ENCODE data around the gene CRX.
"Not testable (repeated sequence)": the region's sequence is repeated elsewhere in the genome, so short reads cannot be mapped to it uniquely, and the experiment has no call there.

The CRX gene

GRCh38 chr19:47848823-47849473 lies 27.2 kb downstream of the CRX start:
- Histone ChIP-seq H3K27me3 (ENCODE audit: control insufficient read depth, insufficient read depth, low read length) (no peaks in the 10 kb centered on the region), H2AFZ (no peak overlapping the region), H3K36me3 (ENCODE audit: control insufficient read depth, insufficient read depth, low read length) (no peaks in the 10 kb centered on the region), H3K4me2 (ENCODE audit: low read length) (no peak overlapping the region), H3K79me2 (no peaks in the 10 kb centered on the region), H3K9ac (no peak overlapping the region), H3K4me1 (no peaks in the 10 kb centered on the region), H3K4me3 (ENCODE audit: low read depth, low read length) (no peak overlapping the region), H3K27ac (no peak overlapping the region), H3K9me3 (ENCODE audit: control insufficient read depth, low read length) (no peaks in the 10 kb centered on the region)
- peak; percentile 30 for TF ChIP-seq CTCF (IDR thresholded peaks at IDR 0.05)

GRCh38 chr19:47853003-47853402 lies 31.3 kb downstream of the CRX start:
- no peaks in the 10 kb centered on the region for H3K4me1 ChIP-seq
- H3K9ac ChIP-seq = no peak overlapping the region
- no peaks in the 10 kb centered on the region for H3K79me2 ChIP-seq
- no peak overlapping the region for H3K4me3 ChIP-seq (ENCODE audit: low read depth, low read length)
- TF ChIP-seq CTCF (IDR thresholded peaks at IDR 0.05) = no peak
- no peak overlapping the region for H2AFZ ChIP-seq
- no peaks in the 10 kb centered on the region for H3K9me3 ChIP-seq (ENCODE audit: control insufficient read depth, low read length)
- H3K27ac ChIP-seq = no peak overlapping the region
- H3K4me2 ChIP-seq (ENCODE audit: low read length) = no peak overlapping the region
- H3K27me3 ChIP-seq (ENCODE audit: control insufficient read depth, insufficient read depth, low read length) = no peaks in the 10 kb centered on the region
- no peaks in the 10 kb centered on the region for H3K36me3 ChIP-seq (ENCODE audit: control insufficient read depth, insufficient read depth, low read length)

DNA sequence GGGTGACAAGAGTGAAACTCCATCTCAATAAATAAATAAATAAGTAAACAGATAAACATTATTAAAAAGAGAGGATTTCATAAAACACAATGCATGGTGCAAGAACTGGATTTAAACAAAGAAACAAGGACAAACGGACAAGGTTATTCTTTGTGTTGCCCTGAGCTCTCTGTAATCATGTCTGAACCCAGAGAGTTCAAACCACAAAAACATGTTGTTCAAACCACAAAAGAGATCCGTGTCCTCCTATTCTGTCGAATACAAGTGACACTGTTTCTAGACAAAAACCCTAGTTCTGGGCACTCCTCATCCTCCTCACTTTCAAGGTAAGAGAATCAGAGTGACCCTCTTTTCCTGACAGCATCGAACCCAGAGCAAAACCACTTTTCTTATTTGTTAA lies 32.7 kb downstream of the CRX start:
- Histone ChIP-seq H3K27me3 (ENCODE audit: control insufficient read depth, insufficient read depth, low read length) (no peaks in the 10 kb centered on the region), H3K4me3 (ENCODE audit: low read depth, low read length) (no peak overlapping the region), H3K79me2 (no peaks in the 10 kb centered on the region), H2AFZ (no peak overlapping the region), H3K9ac (no peak overlapping the region), H3K9me3 (ENCODE audit: control insufficient read depth, low read length) (no peaks in the 10 kb centered on the region), H3K4me2 (ENCODE audit: low read length) (no peak overlapping the region), H3K36me3 (ENCODE audit: control insufficient read depth, insufficient read depth, low read length) (no peaks in the 10 kb centered on the region), H3K27ac (no peak overlapping the region), H3K4me1 (no peaks in the 10 kb centered on the region)
- no peak for TF ChIP-seq CTCF (IDR thresholded peaks at IDR 0.05)

GRCh38 chr19:47858231-47858630 lies 36.5 kb downstream of the CRX start:
- H3K9ac ChIP-seq; H3K36me3 ChIP-seq (ENCODE audit: control insufficient read depth, insufficient read depth, low read length); H3K4me1 ChIP-seq; H3K27ac ChIP-seq; H3K4me2 ChIP-seq (ENCODE audit: low read length); H3K9me3 ChIP-seq (ENCODE audit: control insufficient read depth, low read length); H2AFZ ChIP-seq; H3K79me2 ChIP-seq; H3K27me3 ChIP-seq (ENCODE audit: control insufficient read depth, insufficient read depth, low read length); H3K4me3 ChIP-seq (ENCODE audit: low read depth, low read length): not testable (repeated sequence)

GRCh38 chr19:47858646-47859285 lies 37.0 kb downstream of the CRX start, which contains the start of gene TPRX2:
TPRX2 (plus strand) TSS chr19:47859235; CDS start chr19:47859247, 12 bp downstream.
- not testable (repeated sequence) for H2AFZ ChIP-seq; H3K9me3 ChIP-seq (ENCODE audit: control insufficient read depth, low read length); H3K4me1 ChIP-seq; H3K79me2 ChIP-seq; H3K9ac ChIP-seq; H3K4me2 ChIP-seq (ENCODE audit: low read length); H3K36me3 ChIP-seq (ENCODE audit: control insufficient read depth, insufficient read depth, low read length); H3K27ac ChIP-seq; H3K27me3 ChIP-seq (ENCODE audit: control insufficient read depth, insufficient read depth, low read length); H3K4me3 ChIP-seq (ENCODE audit: low read depth, low read length)

DNA sequence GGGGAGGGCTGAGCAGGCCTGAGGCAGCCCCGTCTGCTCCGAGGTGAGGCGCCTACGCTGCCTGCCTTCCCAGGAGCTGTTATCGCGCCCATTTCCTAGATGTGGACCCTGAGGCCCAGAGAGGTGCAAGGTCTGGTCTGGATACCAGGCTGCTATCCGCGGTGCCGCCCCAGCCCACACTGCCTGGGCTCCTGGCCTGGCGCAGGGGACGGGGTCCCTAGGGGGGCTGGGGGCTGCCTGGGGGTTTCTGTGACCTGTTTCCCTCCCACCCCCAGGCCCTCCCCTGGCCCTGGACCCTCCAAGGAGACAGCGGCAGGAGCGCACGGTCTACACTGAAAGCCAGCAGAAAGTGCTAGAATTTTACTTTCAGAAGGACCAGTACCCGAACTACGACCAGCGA lies 38.1 kb downstream of the CRX start:
- not testable (repeated sequence) for H3K4me3 ChIP-seq (ENCODE audit: low read depth, low read length); H3K9ac ChIP-seq; H2AFZ ChIP-seq; H3K27ac ChIP-seq; H3K9me3 ChIP-seq (ENCODE audit: control insufficient read depth, low read length); H3K27me3 ChIP-seq (ENCODE audit: control insufficient read depth, insufficient read depth, low read length); H3K36me3 ChIP-seq (ENCODE audit: control insufficient read depth, insufficient read depth, low read length); H3K4me1 ChIP-seq; H3K4me2 ChIP-seq (ENCODE audit: low read length); H3K79me2 ChIP-seq
